HepG2 (cell line): ENCODE results near the gene SAA1.

Experiments used
- EP300 ChIP-seq, 3 experiments: sonication (generic) in 1 of 3; formaldehyde crosslinking in 1 of 3; IDR thresholded peaks; 2 replicates each; pipeline versions ENCODE4 v1.5.1 to v1.6.1; 2011 to 2020; ENCODE audit warnings: low read depth in 2 of 3, low read length in 2 of 3, borderline replicate concordance in 1 of 3, improper control_type of control experiment in 1 of 3, mild to moderate bottlenecking in 1 of 3, missing genetic modification reagents in 1 of 3, moderate library complexity in 1 of 3
- HNRNPH1 ChIP-seq: fragments of 200-400 bp; formaldehyde crosslinking; optimal IDR thresholded peaks from 2 replicates; pipeline ENCODE3; 2017; ENCODE audit warnings: mild to moderate bottlenecking, low read depth, low read length
- RBFOX2 ChIP-seq: fragments of 200-400 bp; formaldehyde crosslinking; IDR thresholded peaks from 2 replicates; pipeline ENCODE4 v1.6.1; 2017; ENCODE audit warnings: low read depth, mild to moderate bottlenecking, low read length
- RELA ChIP-seq: sonication (generic); formaldehyde crosslinking; IDR thresholded peaks from 2 replicates; pipeline ENCODE4 v1.4.0; 2020; ENCODE audit warnings: missing genetic modification reagents
- TCF7L2 ChIP-seq: IDR thresholded peaks from 2 replicates; pipeline ENCODE4 v1.6.1; 2011; ENCODE audit warnings: mild to moderate bottlenecking, low read depth, low read length, moderate library complexity
- ZNF263 ChIP-seq: sonication (generic); formaldehyde crosslinking; IDR thresholded peaks from 2 replicates; pipeline ENCODE4 v1.4.0; 2020; ENCODE audit warnings: missing genetic modification reagents
- TF ChIP-seq, protein P1 (sequence below): sonication (generic); formaldehyde crosslinking; IDR thresholded peaks from 2 replicates; pipeline ENCODE4 v1.4.0; 2020; ENCODE audit warnings: missing genetic modification reagents, mild to moderate bottlenecking, borderline replicate concordance
- TF ChIP-seq, protein P2 (sequence below): sonication (generic); formaldehyde crosslinking; IDR thresholded peaks from 2 replicates; pipeline ENCODE4 v1.4.0; 2020; ENCODE audit warnings: missing genetic modification reagents, borderline replicate concordance

DNA sequence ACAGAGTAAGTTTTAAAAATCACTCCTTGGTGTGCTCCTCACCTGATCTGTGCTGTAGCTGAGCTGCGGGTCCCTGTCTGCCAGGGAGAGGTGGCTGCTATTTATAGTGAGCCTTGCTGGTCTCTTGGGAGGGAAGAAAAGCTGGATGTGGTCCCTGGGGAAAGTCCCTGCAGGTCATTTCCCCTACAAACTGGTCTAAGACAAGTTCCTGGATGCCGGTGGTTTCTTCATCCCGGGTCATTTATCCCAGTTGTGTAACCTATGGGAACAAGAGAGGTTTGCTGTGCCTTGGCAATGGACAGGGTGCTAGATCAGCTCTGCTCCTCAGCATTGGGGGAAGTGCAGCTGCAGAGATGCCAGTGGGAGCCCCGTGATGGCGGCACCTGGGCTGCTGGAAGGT lies 17.5 kb upstream of the SAA1 start, which contains the start of gene SAA2:
- no peak for TF ChIP-seq EP300 (IDR thresholded peaks at IDR 0.05; ENCODE audit: low read depth in 2 of 2, low read length in 2 of 2)
- TF ChIP-seq EP300 (CRISPR knock-in tag; IDR thresholded peaks at IDR 0.05; ENCODE audit: borderline replicate concordance), result no peak
- TF ChIP-seq RBFOX2, result no peak
- TF ChIP-seq TCF7L2, result no peak
- TF ChIP-seq, protein P1, sequence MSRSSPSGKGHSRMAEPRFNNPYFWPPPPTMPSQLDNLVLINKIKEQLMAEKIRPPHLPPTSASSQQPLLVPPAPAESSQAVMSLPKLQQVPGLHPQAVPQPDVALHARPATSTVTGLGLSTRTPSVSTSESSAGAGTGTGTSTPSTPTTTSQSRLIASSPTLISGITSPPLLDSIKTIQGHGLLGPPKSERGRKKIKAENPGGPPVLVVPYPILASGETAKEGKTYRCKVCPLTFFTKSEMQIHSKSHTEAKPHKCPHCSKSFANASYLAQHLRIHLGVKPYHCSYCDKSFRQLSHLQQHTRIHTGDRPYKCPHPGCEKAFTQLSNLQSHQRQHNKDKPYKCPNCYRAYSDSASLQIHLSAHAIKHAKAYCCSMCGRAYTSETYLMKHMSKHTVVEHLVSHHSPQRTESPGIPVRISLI, result no peak
- no peak for TF ChIP-seq RELA (CRISPR knock-in tag)
- TF ChIP-seq ZNF263 (CRISPR knock-in tag), result no peak
- TF ChIP-seq, protein P2, sequence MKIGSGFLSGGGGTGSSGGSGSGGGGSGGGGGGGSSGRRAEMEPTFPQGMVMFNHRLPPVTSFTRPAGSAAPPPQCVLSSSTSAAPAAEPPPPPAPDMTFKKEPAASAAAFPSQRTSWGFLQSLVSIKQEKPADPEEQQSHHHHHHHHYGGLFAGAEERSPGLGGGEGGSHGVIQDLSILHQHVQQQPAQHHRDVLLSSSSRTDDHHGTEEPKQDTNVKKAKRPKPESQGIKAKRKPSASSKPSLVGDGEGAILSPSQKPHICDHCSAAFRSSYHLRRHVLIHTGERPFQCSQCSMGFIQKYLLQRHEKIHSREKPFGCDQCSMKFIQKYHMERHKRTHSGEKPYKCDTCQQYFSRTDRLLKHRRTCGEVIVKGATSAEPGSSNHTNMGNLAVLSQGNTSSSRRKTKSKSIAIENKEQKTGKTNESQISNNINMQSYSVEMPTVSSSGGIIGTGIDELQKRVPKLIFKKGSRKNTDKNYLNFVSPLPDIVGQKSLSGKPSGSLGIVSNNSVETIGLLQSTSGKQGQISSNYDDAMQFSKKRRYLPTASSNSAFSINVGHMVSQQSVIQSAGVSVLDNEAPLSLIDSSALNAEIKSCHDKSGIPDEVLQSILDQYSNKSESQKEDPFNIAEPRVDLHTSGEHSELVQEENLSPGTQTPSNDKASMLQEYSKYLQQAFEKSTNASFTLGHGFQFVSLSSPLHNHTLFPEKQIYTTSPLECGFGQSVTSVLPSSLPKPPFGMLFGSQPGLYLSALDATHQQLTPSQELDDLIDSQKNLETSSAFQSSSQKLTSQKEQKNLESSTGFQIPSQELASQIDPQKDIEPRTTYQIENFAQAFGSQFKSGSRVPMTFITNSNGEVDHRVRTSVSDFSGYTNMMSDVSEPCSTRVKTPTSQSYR, result no peak
- no peak for TF ChIP-seq HNRNPH1
